HG02970 (cell line): ENCODE results near the gene HDAC9.

Experiments used
- ATAC-seq: cut with Tn5 transposase; IDR thresholded peaks from one replicate; pipeline ENCODE4 v1.9.1; 2021; ENCODE audit warnings: mild to moderate bottlenecking, moderate library complexity, moderate number of reproducible peaks; ENCODE audit not compliant: unreplicated experiment, low FRiP score

HDAC9 gene

GRCh38 chr7:18648849-18649758 is 153.6 kb downstream of the HDAC9 start:
- no peak for ATAC-seq

DNA sequence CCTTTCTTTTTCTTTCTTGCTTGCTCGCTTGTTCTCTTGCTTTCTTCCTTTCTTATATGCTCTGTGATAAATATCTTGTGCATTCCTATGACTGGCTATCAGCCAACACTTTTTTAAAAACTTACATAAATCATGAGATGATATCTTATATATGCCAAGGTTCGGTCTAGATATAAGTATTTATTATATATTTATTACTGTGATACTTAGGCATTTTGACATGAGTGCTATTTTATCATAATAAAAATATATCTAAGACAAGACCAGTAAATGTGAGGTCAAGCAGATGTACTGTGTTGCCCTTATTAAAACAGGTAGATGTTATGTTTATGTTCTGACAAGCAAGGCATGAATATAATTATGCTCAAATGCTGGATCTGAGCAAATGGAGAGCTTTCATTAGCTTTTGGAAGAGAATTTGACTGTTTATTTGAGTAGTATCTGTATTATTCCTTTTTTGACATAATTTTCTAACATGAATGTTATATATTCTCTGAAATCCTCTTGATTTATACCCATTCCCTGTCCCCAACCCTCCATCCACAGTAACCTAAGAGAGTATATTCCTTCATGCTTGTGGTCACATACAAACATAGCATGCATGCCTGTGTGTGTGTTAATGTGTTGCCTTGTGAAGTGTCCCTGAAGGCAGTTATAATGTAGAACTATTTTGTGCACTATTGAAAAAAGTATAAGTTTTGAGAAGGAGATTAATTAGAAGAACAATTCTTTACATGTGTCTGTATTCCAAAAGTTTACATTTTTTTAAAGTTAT is 158.0 kb downstream of the HDAC9 start:
- ATAC-seq = no peak

DNA sequence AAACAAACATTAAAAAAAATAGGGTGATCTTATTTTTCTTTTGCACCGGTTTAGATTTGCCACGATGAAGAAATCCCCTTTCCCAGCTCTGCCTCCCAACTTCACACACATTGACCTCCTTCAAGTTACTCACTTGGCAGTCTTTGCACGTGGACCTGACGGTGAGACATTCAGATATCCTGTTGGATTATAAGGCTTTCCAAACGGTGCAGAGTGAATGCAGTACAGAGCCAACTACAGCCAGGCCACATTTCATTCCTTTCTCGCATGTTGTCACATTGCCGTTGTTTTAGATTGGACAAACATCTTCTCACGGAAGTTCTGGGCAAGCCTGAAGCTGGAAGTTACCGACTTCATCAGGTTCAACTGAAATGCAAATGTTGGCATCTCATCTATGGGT is 159.2 kb downstream of the HDAC9 start:
- ATAC-seq = no peak

DNA sequence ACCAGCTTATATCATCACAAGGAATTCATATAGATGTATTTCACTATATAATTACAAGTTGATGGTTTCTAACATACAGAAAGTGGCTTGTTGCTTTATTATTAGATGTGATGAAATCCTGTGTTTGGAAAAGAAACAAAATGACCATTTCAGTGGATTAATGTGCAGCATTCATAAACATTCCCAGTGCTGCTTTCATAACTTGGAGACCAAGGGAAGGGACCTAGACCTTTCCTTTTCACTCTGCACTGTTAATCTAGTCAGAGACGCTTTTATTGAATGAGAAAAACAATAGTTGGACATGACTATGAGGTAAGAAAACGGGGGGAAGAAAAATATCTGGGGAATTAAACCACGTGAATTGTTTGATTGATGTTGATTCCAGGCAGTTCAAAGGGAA is 160.0 kb downstream of the HDAC9 start:
- ATAC-seq = no peak

DNA sequence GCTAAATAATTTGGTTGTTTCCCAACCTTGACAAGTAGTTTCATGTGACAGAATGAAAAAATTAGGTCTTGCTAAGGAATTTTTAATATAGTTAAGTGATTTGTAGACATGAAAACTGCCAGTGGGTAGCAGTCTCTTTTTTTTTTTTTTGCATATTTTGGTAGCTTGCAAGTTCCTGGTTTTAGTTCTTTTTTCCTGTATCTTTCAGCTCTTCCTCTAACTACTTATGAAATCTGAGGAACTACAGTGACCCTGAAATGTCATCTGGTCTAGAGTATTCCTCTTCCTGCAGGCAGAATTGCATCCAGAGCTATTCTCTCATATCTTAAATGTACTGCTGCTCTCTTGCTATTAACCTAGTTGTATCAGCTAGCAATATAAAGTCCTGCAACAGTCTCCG is 160.4 kb downstream of the HDAC9 start:
- ATAC-seq = no peak

- no peak for ATAC-seq
Measured at GRCh38 chr7:18656362-18656761, 160.8 kb downstream of the HDAC9 start.

GRCh38 chr7:18659746-18660145 is 164.2 kb downstream of the HDAC9 start:
- ATAC-seq = no peak

DNA sequence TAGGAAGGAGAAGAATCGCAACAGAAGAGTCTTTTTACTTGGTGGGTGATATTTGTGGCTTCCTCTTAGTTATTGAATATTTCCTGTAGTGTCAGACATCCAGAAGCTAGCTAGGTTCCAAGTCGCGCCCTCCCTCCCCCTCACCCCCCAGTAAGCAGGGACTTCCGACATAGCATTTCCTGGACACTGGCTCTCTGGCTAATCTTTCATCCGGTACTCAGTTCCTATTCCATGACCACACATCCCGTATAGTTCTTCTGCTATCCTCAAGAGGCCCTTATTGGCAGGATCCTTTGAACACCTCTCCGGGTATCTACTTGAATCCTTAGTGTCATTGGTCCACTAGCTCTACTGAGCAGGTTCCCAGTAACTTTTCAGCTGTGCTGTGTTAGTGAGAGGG is 167.8 kb downstream of the HDAC9 start:
- ATAC-seq = no peak

DNA sequence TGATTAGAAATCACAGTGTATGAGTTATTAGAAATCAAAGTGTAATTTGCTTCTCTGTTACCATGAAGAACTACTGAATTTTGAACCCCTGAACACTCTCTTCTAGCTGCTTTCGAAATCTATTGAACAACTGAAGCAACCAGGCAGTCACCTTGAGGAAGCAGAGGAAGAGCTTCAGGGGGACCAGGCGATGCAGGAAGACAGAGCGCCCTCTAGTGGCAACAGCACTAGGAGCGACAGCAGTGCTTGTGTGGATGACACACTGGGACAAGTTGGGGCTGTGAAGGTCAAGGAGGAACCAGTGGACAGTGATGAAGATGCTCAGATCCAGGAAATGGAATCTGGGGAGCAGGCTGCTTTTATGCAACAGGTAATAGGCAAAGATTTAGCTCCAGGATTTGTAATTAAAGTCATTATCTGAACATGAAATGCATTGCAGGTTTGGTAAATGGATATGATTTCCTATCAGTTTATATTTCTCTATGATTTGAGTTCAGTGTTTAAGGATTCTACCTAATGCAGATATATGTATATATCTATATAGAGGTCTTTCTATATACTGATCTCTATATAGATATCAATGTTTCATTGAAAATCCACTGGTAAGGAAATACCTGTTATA is 170.7 kb downstream of the HDAC9 start:
- peak; percentile 88 for ATAC-seq

DNA sequence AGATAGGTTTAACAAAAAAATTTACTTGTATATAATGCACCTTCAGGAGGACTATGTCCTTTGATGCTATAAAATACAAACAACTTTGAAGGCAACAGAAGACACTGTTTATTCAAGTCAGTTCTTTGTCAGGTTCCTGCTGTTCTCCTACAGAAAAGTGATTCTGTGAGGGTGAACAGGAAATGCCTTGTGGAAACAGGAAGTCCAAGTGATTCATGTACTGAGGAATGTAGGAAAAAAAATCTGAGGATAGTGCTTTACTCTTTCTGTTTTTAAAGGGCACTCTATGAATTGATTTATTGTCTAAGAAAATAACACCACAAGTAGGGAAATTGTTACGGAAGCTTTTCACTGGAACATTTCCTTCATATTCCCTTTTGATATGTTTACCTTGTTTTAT is 171.9 kb downstream of the HDAC9 start:
- no peak for ATAC-seq

DNA sequence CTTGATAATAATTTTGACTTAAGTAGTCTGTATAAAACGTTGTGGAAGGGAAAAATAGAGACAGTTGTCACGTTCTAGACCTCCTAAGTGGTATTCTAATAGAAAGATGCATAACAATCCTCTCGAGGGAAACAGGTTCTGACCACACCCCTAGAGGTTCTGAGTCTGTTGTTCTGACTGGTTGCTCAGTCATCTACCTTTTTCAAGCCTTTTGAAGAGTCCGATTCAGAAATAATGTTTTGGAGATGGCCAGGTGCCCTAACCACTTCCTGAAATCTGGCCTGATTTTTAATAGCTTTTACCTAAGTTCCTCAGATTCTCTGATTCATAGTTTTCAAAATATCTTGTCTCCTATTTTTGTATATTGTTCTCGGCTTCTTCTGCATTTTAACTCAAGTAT is 175.6 kb downstream of the HDAC9 start:
- no peak for ATAC-seq

DNA sequence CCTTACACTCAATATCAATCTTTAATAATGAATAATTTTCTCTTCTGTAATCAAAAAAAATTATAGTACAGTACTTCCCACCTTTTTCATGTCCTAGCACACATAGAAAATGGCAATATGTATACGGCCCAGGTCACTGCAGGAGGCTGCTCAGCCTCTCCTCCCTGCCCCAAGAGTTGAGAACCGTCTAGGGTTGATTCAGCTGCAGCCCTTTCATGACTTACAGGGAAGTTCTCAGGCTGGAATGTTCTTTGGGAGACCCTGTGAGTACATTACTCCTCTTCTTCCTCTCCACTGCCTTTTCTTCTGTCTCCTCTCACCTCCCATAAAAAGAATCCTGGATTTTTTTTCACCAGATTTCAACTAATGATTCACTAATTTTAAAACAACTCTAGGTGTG is 180.0 kb downstream of the HDAC9 start:
- ATAC-seq = no peak

DNA sequence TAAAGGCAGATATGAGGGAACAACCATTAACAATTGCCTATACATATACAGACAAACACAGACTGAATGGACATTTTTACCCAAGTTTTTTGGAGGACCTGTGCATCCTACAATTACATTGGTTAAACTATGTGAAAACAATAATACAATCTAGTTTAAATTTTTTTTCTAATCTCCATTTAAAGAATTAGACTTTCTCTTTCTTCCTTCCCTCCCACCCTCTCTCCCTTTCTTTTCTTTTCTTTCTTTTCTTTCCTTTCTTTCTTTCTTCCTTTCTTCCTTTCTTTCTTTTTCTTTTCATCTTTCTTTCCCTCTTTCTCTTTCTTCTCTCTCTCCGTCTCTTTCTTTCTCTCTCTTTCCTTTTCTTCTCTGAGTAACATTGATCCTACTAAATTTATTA is 183.7 kb downstream of the HDAC9 start:
- no peak for ATAC-seq

GRCh38 chr7:18680576-18680975 is 185.0 kb downstream of the HDAC9 start:
- ATAC-seq = no peak

DNA sequence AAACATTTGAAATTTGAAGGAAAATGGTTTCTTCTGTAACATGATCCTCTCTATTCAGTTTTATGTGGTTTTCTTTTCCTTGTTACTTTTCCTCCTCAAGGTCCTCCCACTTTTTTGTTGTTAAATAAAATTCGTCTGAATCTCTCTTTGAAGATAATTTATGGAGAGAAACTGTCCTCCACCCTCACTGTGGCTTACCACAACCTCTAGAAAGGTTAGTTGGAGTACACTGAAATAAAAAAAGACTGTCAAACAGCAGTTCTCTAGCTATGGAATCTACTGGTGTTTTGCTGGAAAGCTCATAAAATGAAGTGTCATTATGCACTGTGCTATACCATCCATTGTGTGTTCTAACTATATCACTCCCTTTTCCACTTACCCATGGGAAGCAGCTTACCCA is 189.4 kb downstream of the HDAC9 start:
- no peak for ATAC-seq

DNA sequence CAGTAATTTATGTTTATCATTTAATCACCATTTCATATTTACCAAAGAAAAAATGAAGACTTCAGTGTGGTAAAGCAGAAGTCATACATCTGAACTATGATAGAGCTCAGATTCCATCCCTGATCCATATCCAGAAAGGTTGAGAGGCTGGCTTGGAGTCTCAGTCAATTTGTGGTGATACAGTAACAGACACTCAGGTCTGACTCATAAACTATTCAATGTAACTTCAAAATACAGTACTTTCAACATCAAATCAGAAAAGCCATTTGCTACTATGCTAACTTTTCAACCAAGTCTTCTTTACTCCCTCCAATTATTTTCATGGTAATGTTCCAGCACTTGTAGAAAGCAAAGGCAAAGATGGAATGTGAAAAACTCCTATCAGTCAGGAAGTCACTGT is 190.4 kb downstream of the HDAC9 start:
- ATAC-seq = no peak

GRCh38 chr7:18689551-18689950 is 194.0 kb downstream of the HDAC9 start:
- ATAC-seq = no peak

- no peak for ATAC-seq
Measured at GRCh38 chr7:18693406-18693805, 197.9 kb downstream of the HDAC9 start.

GRCh38 chr7:18693816-18694215 is 198.3 kb downstream of the HDAC9 start:
- ATAC-seq = no peak

GRCh38 chr7:18694484-18694883 is 198.9 kb downstream of the HDAC9 start:
- ATAC-seq = no peak

DNA sequence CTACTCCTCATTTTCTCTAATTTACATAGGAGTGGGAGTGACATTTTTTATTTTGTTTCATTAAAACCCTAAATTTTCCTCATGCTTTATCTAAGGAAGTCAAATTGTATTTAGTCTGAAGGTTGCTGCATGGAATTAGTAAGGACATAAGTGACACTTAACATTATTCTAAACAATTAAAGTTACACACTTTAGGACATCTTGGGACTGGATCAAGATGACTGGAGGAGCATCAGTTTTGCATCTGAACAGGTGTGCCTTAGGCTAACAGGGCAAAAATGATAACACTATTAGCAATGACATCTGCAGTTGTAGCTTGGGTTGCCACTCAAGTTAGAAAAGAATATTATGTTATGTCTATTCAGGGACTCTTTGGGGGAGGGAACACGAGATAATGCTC is 199.4 kb downstream of the HDAC9 start:
- ATAC-seq = no peak
